Muscle layer of colon (tissue), 2 donors: ENCODE measurements around the gene RECQL5.

Experiments used
- H3K27ac ChIP-seq: one replicate; pipeline ENCODE4 v1.7.0; 2013; ENCODE audit warnings: low read depth, mild to moderate bottlenecking, low read length, moderate library complexity
- H3K27me3 ChIP-seq, 2 donors: one replicate each; pipeline ENCODE4 v1.7.0; 2013; ENCODE audit warnings: low read length in 2 of 2, mild to moderate bottlenecking in 2 of 2; ENCODE audit not compliant: insufficient read depth in 2 of 2, control insufficient read depth in 1 of 2
- H3K36me3 ChIP-seq: one replicate; pipeline ENCODE4 v1.7.0; 2013; ENCODE audit warnings: mild to moderate bottlenecking, low read length; ENCODE audit not compliant: insufficient read depth
- H3K4me1 ChIP-seq: one replicate; pipeline ENCODE4 v1.7.0; 2013; ENCODE audit warnings: mild to moderate bottlenecking, low read length; ENCODE audit not compliant: insufficient read depth
- H3K4me3 ChIP-seq, 2 donors: one replicate each; pipeline ENCODE4 v1.7.0; 2013; ENCODE audit warnings: low read length in 2 of 2, low read depth in 1 of 2, mild to moderate bottlenecking in 1 of 2, moderate library complexity in 1 of 2
- H3K9ac ChIP-seq: one replicate; pipeline ENCODE4 v1.7.0; 2013; ENCODE audit warnings: low read length
- H3K9me3 ChIP-seq: one replicate; pipeline ENCODE4 v1.7.0; 2013; ENCODE audit warnings: mild to moderate bottlenecking, low read length
- donor health status: abdominal sarcoma.
- donor health status: Adenocarcinoma of cecum.

RECQL5 gene

GRCh38 chr17:75646638-75646992 is 20.3 kb downstream of the RECQL5 start:
- no peaks in the 10 kb centered on the region for H3K27me3 ChIP-seq
- H3K9me3 ChIP-seq: no peaks in the 10 kb centered on the region
- no peak overlapping the region for H3K9ac ChIP-seq
- peaks cover 23% of the 10 kb centered on the region for H3K36me3 ChIP-seq
- no peak overlapping the region for H3K4me3 ChIP-seq
- H3K27ac ChIP-seq: no peak overlapping the region
- H3K4me1 ChIP-seq: no peaks in the 10 kb centered on the region

- H3K36me3 ChIP-seq: peaks cover 21% of the 10 kb centered on the region
Observed at GRCh38 chr17:75645889-75646637, 20.9 kb downstream of the RECQL5 start.

GRCh38 chr17:75645501-75645888 is 21.5 kb downstream of the RECQL5 start:
- Histone ChIP-seq H3K9me3 (no peaks in the 10 kb centered on the region), H3K9ac (no peak overlapping the region), H3K36me3 (peaks cover 15% of the 10 kb centered on the region), H3K4me3 (no peak overlapping the region), H3K27ac (no peak overlapping the region), H3K4me1 (no peaks in the 10 kb centered on the region), H3K27me3 (no peaks in the 10 kb centered on the region)

More at GRCh38 chr17:75645889-75646637, 20.9 kb downstream of the RECQL5 start:
- Histone ChIP-seq H3K27me3 (no peaks in the 10 kb centered on the region), H3K4me1 (no peaks in the 10 kb centered on the region), H3K27ac (no peak overlapping the region), H3K9ac (no peak overlapping the region), H3K9me3 (no peaks in the 10 kb centered on the region), H3K4me3 (no peak overlapping the region)

- no peak overlapping the region for H3K27ac ChIP-seq
- H3K9me3 ChIP-seq: no peaks in the 10 kb centered on the region
- no peak overlapping the region for H3K4me3 ChIP-seq
- no peaks in the 10 kb centered on the region for H3K27me3 ChIP-seq
- H3K9ac ChIP-seq: no peak overlapping the region
- H3K4me1 ChIP-seq: no peaks in the 10 kb centered on the region
- H3K36me3 ChIP-seq: peaks cover 4% of the 10 kb centered on the region
Observed at GRCh38 chr17:75643643-75644017, 23.3 kb downstream of the RECQL5 start.

- peaks cover 4% of the 10 kb centered on the region for H3K36me3 ChIP-seq
- no peak overlapping the region for H3K9ac ChIP-seq
- no peak overlapping the region for H3K27ac ChIP-seq
- no peaks in the 10 kb centered on the region for H3K9me3 ChIP-seq
- no peaks in the 10 kb centered on the region for H3K27me3 ChIP-seq
- no peaks in the 10 kb centered on the region for H3K4me1 ChIP-seq
- no peak overlapping the region for H3K4me3 ChIP-seq
Observed at GRCh38 chr17:75642784-75643642, 23.9 kb downstream of the RECQL5 start.

- peaks cover 4% of the 10 kb centered on the region for H3K36me3 ChIP-seq
- no peaks in the 10 kb centered on the region for H3K4me1 ChIP-seq
- no peaks in the 10 kb centered on the region for H3K27me3 ChIP-seq
- H3K27ac ChIP-seq: no peak overlapping the region
- no peak overlapping the region for H3K4me3 ChIP-seq
- H3K9me3 ChIP-seq: no peaks in the 10 kb centered on the region
- no peak overlapping the region for H3K9ac ChIP-seq
Observed at GRCh38 chr17:75642182-75642783, 24.7 kb downstream of the RECQL5 start.

- Histone ChIP-seq H3K9me3 (no peaks in the 10 kb centered on the region), H3K9ac (no peak overlapping the region), H3K4me1 (no peaks in the 10 kb centered on the region), H3K27me3 (no peaks in the 10 kb centered on the region), H3K4me3 (no peak overlapping the region), H3K27ac (no peak overlapping the region), H3K36me3 (peaks cover 4% of the 10 kb centered on the region)
Observed at GRCh38 chr17:75641343-75641742, 25.6 kb downstream of the RECQL5 start.

GRCh38 chr17:75640556-75641119 is 26.3 kb downstream of the RECQL5 start:
- H3K27ac ChIP-seq: no peak overlapping the region
- H3K9ac ChIP-seq: no peak overlapping the region
- no peaks in the 10 kb centered on the region for H3K4me1 ChIP-seq
- H3K4me3 ChIP-seq: no peak overlapping the region
- no peaks in the 10 kb centered on the region for H3K9me3 ChIP-seq
- no peaks in the 10 kb centered on the region for H3K27me3 ChIP-seq
- H3K36me3 ChIP-seq: peaks cover 4% of the 10 kb centered on the region

GRCh38 chr17:75639771-75640555 is 27.0 kb downstream of the RECQL5 start:
- H3K9me3 ChIP-seq: no peaks in the 10 kb centered on the region
- no peak overlapping the region for H3K27ac ChIP-seq
- no peaks in the 10 kb centered on the region for H3K27me3 ChIP-seq
- H3K4me3 ChIP-seq: no peak overlapping the region
- H3K4me1 ChIP-seq: no peaks in the 10 kb centered on the region
- peaks cover 4% of the 10 kb centered on the region for H3K36me3 ChIP-seq
- H3K9ac ChIP-seq: no peak overlapping the region

- H3K27ac ChIP-seq: no peak overlapping the region
- H3K36me3 ChIP-seq: peaks cover 4% of the 10 kb centered on the region
- H3K4me3 ChIP-seq: no peak overlapping the region
- H3K9me3 ChIP-seq: no peaks in the 10 kb centered on the region
- no peak overlapping the region for H3K9ac ChIP-seq
- no peaks in the 10 kb centered on the region for H3K27me3 ChIP-seq
- H3K4me1 ChIP-seq: peaks cover 2% of the 10 kb centered on the region
Observed at GRCh38 chr17:75639327-75639726, 27.6 kb downstream of the RECQL5 start.

GRCh38 chr17:75638893-75639292 is 28.1 kb downstream of the RECQL5 start:
- Histone ChIP-seq H3K36me3 (peaks cover 4% of the 10 kb centered on the region), H3K9me3 (no peaks in the 10 kb centered on the region), H3K27ac (no peak overlapping the region), H3K4me1 (peaks cover 7% of the 10 kb centered on the region), H3K27me3 (no peaks in the 10 kb centered on the region), H3K9ac (no peak overlapping the region), H3K4me3 (no peak overlapping the region)
